Measurements from ENCODE around the gene CIITA. TPM values are rescaled to one million over a fixed set of nuclear protein-coding genes. Genes with fewer than 3 reads are reported as not detected.

CIITA gene
- total and polyA plus RNA-seq, 9 of the 15 experiments (the other 6 are each of a cell fraction or from before 2014, with no cell fraction given): 0.01 to 0.20 (median 0.11) TPM; not detected in 4

DNA sequence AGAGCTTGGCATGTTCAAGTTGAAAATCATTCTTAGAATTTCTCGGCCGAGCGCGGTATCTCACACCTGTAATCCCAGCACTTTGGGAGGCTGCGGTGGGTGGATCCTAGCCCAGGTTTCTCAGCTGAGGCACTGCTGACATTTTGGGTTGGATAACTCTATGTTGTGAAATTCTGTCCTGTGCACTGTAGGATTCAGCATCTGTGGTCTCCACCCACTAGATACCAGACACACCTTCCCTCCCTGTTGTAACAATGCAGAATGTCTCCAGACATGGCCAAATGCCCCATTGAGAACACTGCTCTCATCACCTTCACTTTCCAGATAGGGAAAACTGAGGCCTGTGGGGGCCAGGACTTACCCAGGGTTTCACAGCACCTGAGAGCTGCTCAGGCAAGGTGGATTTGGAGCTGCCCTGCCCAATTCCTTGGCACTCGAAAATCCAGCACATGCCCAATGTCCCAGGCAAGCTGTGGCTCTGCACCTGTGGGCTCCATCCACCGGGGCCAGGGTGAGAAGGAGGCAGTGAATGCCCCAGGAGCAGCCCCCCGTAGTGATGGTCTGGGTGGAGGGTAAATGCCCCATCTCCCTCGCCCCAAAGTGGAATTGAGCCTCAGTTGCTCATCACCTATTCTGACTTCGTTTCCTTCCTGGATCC lies 38.3 kb upstream of the CIITA start (continued):
- TF ChIP-seq, protein P1, sequence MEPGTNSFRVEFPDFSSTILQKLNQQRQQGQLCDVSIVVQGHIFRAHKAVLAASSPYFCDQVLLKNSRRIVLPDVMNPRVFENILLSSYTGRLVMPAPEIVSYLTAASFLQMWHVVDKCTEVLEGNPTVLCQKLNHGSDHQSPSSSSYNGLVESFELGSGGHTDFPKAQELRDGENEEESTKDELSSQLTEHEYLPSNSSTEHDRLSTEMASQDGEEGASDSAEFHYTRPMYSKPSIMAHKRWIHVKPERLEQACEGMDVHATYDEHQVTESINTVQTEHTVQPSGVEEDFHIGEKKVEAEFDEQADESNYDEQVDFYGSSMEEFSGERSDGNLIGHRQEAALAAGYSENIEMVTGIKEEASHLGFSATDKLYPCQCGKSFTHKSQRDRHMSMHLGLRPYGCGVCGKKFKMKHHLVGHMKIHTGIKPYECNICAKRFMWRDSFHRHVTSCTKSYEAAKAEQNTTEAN (CRISPR knock-in tag; IDR thresholded peaks at IDR 0.05): no peak
- TF ChIP-seq SMAD3 (CRISPR knock-in tag; conservative IDR thresholded peaks at IDR 0.05) (no peak), NFIC (IDR thresholded peaks at IDR 0.05) (no peak), KDM1A (IDR thresholded peaks at IDR 0.05) (no peak), ZNF212 (CRISPR knock-in tag; IDR thresholded peaks at IDR 0.05) (no peak), NFE2 (IDR thresholded peaks at IDR 0.05; ENCODE audit: low read depth) (no peak)

DNA sequence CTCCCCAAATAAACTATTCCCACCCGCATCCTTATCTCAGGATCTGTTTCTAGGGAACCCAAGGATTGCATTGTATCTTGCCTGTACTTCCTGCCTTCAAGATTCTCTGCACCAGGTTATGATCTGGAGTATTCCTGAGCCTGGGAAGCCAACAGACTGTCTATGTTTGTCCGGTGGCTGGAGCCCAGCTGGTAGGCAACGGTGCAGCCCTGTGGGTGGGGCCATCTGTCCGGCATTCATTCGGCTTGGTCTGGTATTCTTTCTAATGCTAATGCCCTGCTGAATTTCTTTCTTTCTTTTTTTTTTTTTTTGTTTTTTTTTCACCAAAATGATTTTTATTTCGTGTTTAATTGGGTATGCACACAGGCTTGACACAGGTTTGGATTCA lies 37.7 kb upstream of the CIITA start:
- Histone ChIP-seq H3K79me2 (ENCODE audit: control insufficient read depth, insufficient read depth, low read length) (no peaks in the 10 kb centered on the region), H3K27ac (ENCODE audit: extremely low read depth, low read depth, low read length) (no peak overlapping the region), H3K9me1 (ENCODE audit: control insufficient read depth, insufficient read depth, low read length) (no peaks in the 10 kb centered on the region), H3K9me3 (replicated peaks; ENCODE audit: control insufficient read depth, insufficient read depth, low read depth, low read length) (no peaks in the 10 kb centered on the region), H3K4me3 (no peak overlapping the region), H3K4me2 (ENCODE audit: insufficient read depth, low read length) (no peak overlapping the region), H3K27me3 (ENCODE audit: control insufficient read depth in 2 of 2, insufficient read depth in 2 of 2, low read length in 2 of 2) (peaks cover 25 to 32% of the 10 kb centered on the region in 2 experiments), H3K4me1 (replicated peaks in 1 of 2; ENCODE audit: control insufficient read depth in 2 of 2, insufficient read depth in 2 of 2, low read length in 2 of 2) (no peaks in the 10 kb centered on the region), H3K36me3 (ENCODE audit: control insufficient read depth, insufficient read depth, low read length) (no peaks in the 10 kb centered on the region), H2AFZ (ENCODE audit: low read depth, low read length) (no peak overlapping the region), H3K9ac (ENCODE audit: insufficient read depth in 1 of 2, low read depth in 2 of 2, low read length in 2 of 2) (no peak overlapping the region), H4K20me1 (replicated peaks; ENCODE audit: control insufficient read depth, insufficient read depth, low read length) (no peaks in the 10 kb centered on the region)
- FAIRE-seq (no peak), DNase-seq (ENCODE audit: extremely low read depth in 1 of 4, low spot score in 3 of 4) (no peak), ATAC-seq (no peak)
- CTCF ChIA-PET (ENCODE audit: low intra/inter-chr PET ratio): no interaction called here
- POLR2A ChIA-PET: no interaction called here
- no TSS peak for BruUV-seq (replicated peaks)
- intact Hi-C loops (cut with micrococcal nuclease): no loop called here
- WGBS (ENCODE audit: insufficient coverage, low coverage, missing lambda C conversion rate): 0% methylated on average over 6 of the region's 6 CpGs
- in situ Hi-C loops (cut with MboI): no loop called here
- TF ChIP-seq TAF7 (tag; IDR thresholded peaks at IDR 0.05): no peak
- TF ChIP-seq ZNF24 (IDR thresholded peaks at IDR 0.05): no peak
- TF ChIP-seq, protein P2, sequence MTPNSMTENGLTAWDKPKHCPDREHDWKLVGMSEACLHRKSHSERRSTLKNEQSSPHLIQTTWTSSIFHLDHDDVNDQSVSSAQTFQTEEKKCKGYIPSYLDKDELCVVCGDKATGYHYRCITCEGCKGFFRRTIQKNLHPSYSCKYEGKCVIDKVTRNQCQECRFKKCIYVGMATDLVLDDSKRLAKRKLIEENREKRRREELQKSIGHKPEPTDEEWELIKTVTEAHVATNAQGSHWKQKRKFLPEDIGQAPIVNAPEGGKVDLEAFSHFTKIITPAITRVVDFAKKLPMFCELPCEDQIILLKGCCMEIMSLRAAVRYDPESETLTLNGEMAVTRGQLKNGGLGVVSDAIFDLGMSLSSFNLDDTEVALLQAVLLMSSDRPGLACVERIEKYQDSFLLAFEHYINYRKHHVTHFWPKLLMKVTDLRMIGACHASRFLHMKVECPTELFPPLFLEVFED (CRISPR knock-in tag; conservative IDR thresholded peaks at IDR 0.05): no peak
- TF ChIP-seq, protein P3, sequence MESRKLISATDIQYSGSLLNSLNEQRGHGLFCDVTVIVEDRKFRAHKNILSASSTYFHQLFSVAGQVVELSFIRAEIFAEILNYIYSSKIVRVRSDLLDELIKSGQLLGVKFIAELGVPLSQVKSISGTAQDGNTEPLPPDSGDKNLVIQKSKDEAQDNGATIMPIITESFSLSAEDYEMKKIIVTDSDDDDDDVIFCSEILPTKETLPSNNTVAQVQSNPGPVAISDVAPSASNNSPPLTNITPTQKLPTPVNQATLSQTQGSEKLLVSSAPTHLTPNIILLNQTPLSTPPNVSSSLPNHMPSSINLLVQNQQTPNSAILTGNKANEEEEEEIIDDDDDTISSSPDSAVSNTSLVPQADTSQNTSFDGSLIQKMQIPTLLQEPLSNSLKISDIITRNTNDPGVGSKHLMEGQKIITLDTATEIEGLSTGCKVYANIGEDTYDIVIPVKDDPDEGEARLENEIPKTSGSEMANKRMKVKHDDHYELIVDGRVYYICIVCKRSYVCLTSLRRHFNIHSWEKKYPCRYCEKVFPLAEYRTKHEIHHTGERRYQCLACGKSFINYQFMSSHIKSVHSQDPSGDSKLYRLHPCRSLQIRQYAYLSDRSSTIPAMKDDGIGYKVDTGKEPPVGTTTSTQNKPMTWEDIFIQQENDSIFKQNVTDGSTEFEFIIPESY (CRISPR knock-in tag; IDR thresholded peaks at IDR 0.05): no peak
- no peak for TF ChIP-seq BDP1 (IDR thresholded peaks at IDR 0.05; ENCODE audit: insufficient read depth, insufficient read length)
- TF ChIP-seq ZNF408 (CRISPR knock-in tag; IDR thresholded peaks at IDR 0.05; ENCODE audit: low read depth): no peak
- TF ChIP-seq ZNF133 (CRISPR knock-in tag; IDR thresholded peaks at IDR 0.05): no peak
- TF ChIP-seq NR2C2 (CRISPR knock-in tag; IDR thresholded peaks at IDR 0.05): no peak
- no peak for TF ChIP-seq NR2C2 (tag; IDR thresholded peaks at IDR 0.05)
- no peak for TF ChIP-seq CHD1 (IDR thresholded peaks at IDR 0.05; ENCODE audit: low read length)
- TF ChIP-seq MYBL2 (IDR thresholded peaks at IDR 0.05; ENCODE audit: low read depth): no peak
- TF ChIP-seq MYBL2 (CRISPR knock-in tag; IDR thresholded peaks at IDR 0.05; ENCODE audit: borderline replicate concordance): no peak
- TF ChIP-seq TAF15 (IDR thresholded peaks at IDR 0.05; ENCODE audit: low read depth, low read length): no peak
- TF ChIP-seq CBFA2T3 (IDR thresholded peaks at IDR 0.05): no peak
